GM23338 (cell line): ENCODE measurements around the gene COPE. TPM values are rescaled to one million over a fixed set of nuclear protein-coding genes. Genes with fewer than 3 reads are reported as not detected.

Source experiments
- ATAC-seq: fragments of 200-7000 bp; cut with Tn5 transposase; 3 replicates; pipeline ENCODE4 v1.9.1; 2020
- DNase-seq: peaks from one replicate; pipeline ENCODE4 v3.0.0-alpha.2; 2015; ENCODE audit warnings: low spot score
- H2AFZ ChIP-seq: fragments of 200-600 bp; sonication (generic); 2 replicates; pipeline ENCODE4 v1.8.0; 2016; ENCODE audit warnings: antibody characterized with exemption, mild to moderate bottlenecking, moderate library complexity
- H3F3A ChIP-seq: fragments of 200-600 bp; sonication (generic); replicated peaks from 2 replicates; pipeline ENCODE4 v1.8.0; 2017; ENCODE audit warnings: antibody characterized with exemption, mixed run types, low read depth
- H3K27ac ChIP-seq: fragments of 200-600 bp; sonication (generic); 2 replicates; pipeline ENCODE4 v1.6.1; 2016; ENCODE audit warnings: low read depth
- H3K27me3 ChIP-seq: fragments of 200-600 bp; sonication (generic); 2 replicates; pipeline ENCODE4 v1.8.0; 2016; ENCODE audit warnings: mild to moderate bottlenecking, mixed run types, moderate library complexity; ENCODE audit not compliant: insufficient read depth
- H3K36me3 ChIP-seq: fragments of 200-600 bp; sonication (generic); 2 replicates; pipeline ENCODE4 v1.8.0; 2016; ENCODE audit warnings: mild to moderate bottlenecking; ENCODE audit not compliant: insufficient read depth
- H3K4me1 ChIP-seq: fragments of 200-600 bp; sonication (generic); 2 replicates; pipeline ENCODE4 v1.8.0; 2016; ENCODE audit warnings: mild to moderate bottlenecking, moderate library complexity; ENCODE audit not compliant: insufficient read depth
- H3K4me2 ChIP-seq: fragments of 200-600 bp; sonication (generic); 2 replicates; pipeline ENCODE4 v1.7.1; 2017; ENCODE audit warnings: mixed run types
- H3K4me3 ChIP-seq: fragments of 200-600 bp; sonication (generic); 2 replicates; pipeline ENCODE4 v1.6.1; 2016; ENCODE audit warnings: mixed run types
- H3K79me2 ChIP-seq: fragments of 200-600 bp; sonication (generic); replicated peaks from 2 replicates; pipeline ENCODE4 v1.8.0; 2017; ENCODE audit warnings: mild to moderate bottlenecking; ENCODE audit not compliant: insufficient read depth
- H3K9me2 ChIP-seq: fragments of 200-600 bp; sonication (generic); 2 replicates; pipeline ENCODE4 v1.8.0; 2017; ENCODE audit not compliant: insufficient read depth
- H4K20me1 ChIP-seq: fragments of 200-600 bp; sonication (generic); replicated peaks from 2 replicates; pipeline ENCODE4 v1.8.0; 2017; ENCODE audit warnings: mild to moderate bottlenecking; ENCODE audit not compliant: insufficient read depth
- H3K27ac Mint-ChIP-seq: 2 replicates; pipeline ENCODE4 v1.8.0; 2020; ENCODE audit warnings: inconsistent platforms, mild to moderate bottlenecking, moderate library complexity, mixed read lengths
- H3K27me3 Mint-ChIP-seq: 3 replicates; pipeline ENCODE4 v1.8.0; 2022; ENCODE audit warnings: low read depth, mild to moderate bottlenecking, moderate library complexity, mixed read lengths, inconsistent platforms; ENCODE audit not compliant: insufficient read depth, poor library complexity
- H3K36me3 Mint-ChIP-seq: 3 replicates; pipeline ENCODE4 v1.8.0; 2021; ENCODE audit warnings: low read depth, mild to moderate bottlenecking, inconsistent platforms, moderate library complexity, mixed read lengths
- H3K4me1 Mint-ChIP-seq: 3 replicates; pipeline ENCODE4 v1.8.0; 2020; ENCODE audit warnings: mild to moderate bottlenecking, inconsistent platforms, mixed read lengths
- H3K4me3 Mint-ChIP-seq: 3 replicates; pipeline ENCODE4 v1.8.0; 2021; ENCODE audit warnings: moderate library complexity, mild to moderate bottlenecking, inconsistent platforms, mixed read lengths
- H3K9me3 Mint-ChIP-seq: 3 replicates; pipeline ENCODE4 v1.8.0; 2020; ENCODE audit warnings: moderate library complexity, mild to moderate bottlenecking, inconsistent platforms, mixed read lengths
- CREB1 ChIP-seq: fragments of 250-450 bp; sonication (Bioruptor Pico); IDR thresholded peaks from 2 replicates; pipeline ENCODE4 v1.5.0; 2020; ENCODE audit warnings: low read depth, mild to moderate bottlenecking, moderate library complexity
- CTCF ChIP-seq, 2 experiments: fragments of 200-600 bp in 1 of 2; sonication (generic) in 1 of 2; conservative IDR thresholded peaks; 2 replicates each; pipeline versions ENCODE4 v1.5.1 to v1.6.1; 2016 to 2017; ENCODE audit warnings: antibody characterized with exemption in 2 of 2, low read depth in 2 of 2, mild to moderate bottlenecking in 2 of 2, moderate library complexity in 1 of 2
- ETS1 ChIP-seq: IDR thresholded peaks from 2 replicates; pipeline ENCODE4 v1.6.1; 2016; ENCODE audit warnings: antibody characterized with exemption
- EZH2 ChIP-seq: fragments of 200-600 bp; sonication (generic); IDR thresholded peaks from one replicate; pipeline ENCODE4 v1.8.0; 2017; ENCODE audit warnings: antibody characterized with exemption, mild to moderate bottlenecking, low read depth; ENCODE audit not compliant: unreplicated experiment
- EZH2phosphoT487 ChIP-seq: fragments of 200-600 bp; sonication (generic); IDR thresholded peaks from one replicate; pipeline ENCODE4 v1.8.1; 2018; ENCODE audit warnings: antibody characterized with exemption; ENCODE audit not compliant: unreplicated experiment
- JUNB ChIP-seq: IDR thresholded peaks from one replicate; pipeline ENCODE4 v1.6.1; 2016; ENCODE audit warnings: antibody characterized with exemption; ENCODE audit not compliant: unreplicated experiment
- NANOG ChIP-seq: IDR thresholded peaks from 2 replicates; pipeline ENCODE4 v1.6.1; 2016; ENCODE audit warnings: antibody characterized with exemption, borderline replicate concordance
- POLR2AphosphoS5 ChIP-seq: IDR thresholded peaks from 2 replicates; pipeline ENCODE4 v1.6.1; 2016; ENCODE audit warnings: antibody characterized with exemption, low read depth
- REST ChIP-seq: IDR thresholded peaks from one replicate; pipeline ENCODE4 v1.6.1; 2018; ENCODE audit warnings: antibody characterized with exemption; ENCODE audit not compliant: unreplicated experiment
- STAT1 ChIP-seq: IDR thresholded peaks from one replicate; pipeline ENCODE4 v1.6.1; 2016; ENCODE audit warnings: antibody characterized with exemption; ENCODE audit not compliant: unreplicated experiment
- ZNF114 ChIP-seq: fragments of 250-450 bp; sonication (Bioruptor Pico); IDR thresholded peaks from 2 replicates; pipeline ENCODE4 v1.5.0; 2020; ENCODE audit warnings: mild to moderate bottlenecking, moderate library complexity
- ZNF331 ChIP-seq: fragments of 250-450 bp; sonication (Bioruptor Pico); IDR thresholded peaks from 2 replicates; pipeline ENCODE4 v1.5.0; 2020; ENCODE audit warnings: low read depth, mild to moderate bottlenecking, moderate library complexity
- ZNF462 ChIP-seq: fragments of 250-450 bp; sonication (Bioruptor Pico); IDR thresholded peaks from 2 replicates; pipeline ENCODE4 v1.5.0; 2020; ENCODE audit warnings: mild to moderate bottlenecking, moderate library complexity
- polyA plus RNA-seq: library from polyadenylated mRNA; unstranded; fragments of >200 nt; fragmentation: Nextera tagmentation; extraction: Ambion mirVana; gene quantifications from 2 replicates; pipeline ENCODE4 v1.2.1, GENCODE V29; 2016
- total RNA-seq: library from RNA; depleted of rRNA; stranded (reverse); fragments of >200 nt; shearing (Covaris generic); gene quantifications from 2 replicates; pipeline ENCODE4 v1.2.3, GENCODE V29; 2014

Gene COPE
- total and polyA plus RNA-seq, 2 experiments from 2014 or later = 263 TPM

GRCh38 chr19:18850471-18851375 lies 68.5 kb downstream of the COPE start:
- H3K36me3 Mint-ChIP-seq = peaks cover 74% of the 10 kb centered on the region
- Histone ChIP-seq H3K79me2 (peaks cover 32% of the 10 kb centered on the region), H2AFZ (no peak overlapping the region), H4K20me1 (peaks cover 34% of the 10 kb centered on the region), H3K4me1 (no peaks in the 10 kb centered on the region), H3K4me3 (no peak overlapping the region), H3K36me3 (peaks cover 39% of the 10 kb centered on the region), H3K27me3 (no peaks in the 10 kb centered on the region), H3F3A (peaks cover 13% of the 10 kb centered on the region), H3K4me2 (no peak overlapping the region), H3K9me2 (no peaks in the 10 kb centered on the region), H3K27ac (no peak overlapping the region)
- no peak for DNase-seq
- no peak for TF ChIP-seq STAT1
- TF ChIP-seq ZNF331 (CRISPR knock-in tag) = no peak
- TF ChIP-seq NANOG = no peak
- no peak for TF ChIP-seq CTCF (conservative IDR thresholded peaks at IDR 0.05; ENCODE audit: low read depth in 2 of 2)
- TF ChIP-seq POLR2AphosphoS5 = no peak
- TF ChIP-seq REST = no peak
- TF ChIP-seq ETS1 = no peak
- no peak for TF ChIP-seq ZNF462 (CRISPR knock-in tag)
- no peak for TF ChIP-seq EZH2phosphoT487
- no peak for TF ChIP-seq CREB1 (CRISPR knock-in tag)
- no peak for TF ChIP-seq JUNB
- TF ChIP-seq ZNF114 (CRISPR knock-in tag) = no peak
- TF ChIP-seq EZH2 = no peak
- peaks cover 3% of the 10 kb centered on the region for H3K27me3 Mint-ChIP-seq
- no peak overlapping the region for H3K4me3 Mint-ChIP-seq
- H3K9me3 Mint-ChIP-seq = no peaks in the 10 kb centered on the region
- peaks cover 6% of the 10 kb centered on the region for H3K4me1 Mint-ChIP-seq
- no peak for ATAC-seq
- H3K27ac Mint-ChIP-seq = no peak overlapping the region
